Measurements from ENCODE around the gene COX20. TPM values are rescaled to one million over a fixed set of nuclear protein-coding genes. Genes with fewer than 3 reads are reported as not detected.

The COX20 gene
- total and polyA plus RNA-seq, 2 donors (not counting 3 experiments of a cell fraction or from before 2014, with no cell fraction given) = 17.1 to 30.2 TPM

GRCh38 chr1:244851546-244852231, 16.2 kb downstream of the COX20 start:
- H3K4me3 ChIP-seq (replicated peaks in 1 of 3; ENCODE audit: insufficient read depth in 1 of 3, low read depth in 1 of 3, low read length in 3 of 3) = no peak overlapping the region
- peaks cover 3% of the 10 kb centered on the region for H4K20me1 ChIP-seq (replicated peaks; ENCODE audit: control insufficient read depth, extremely low read depth, insufficient read depth, low read length)
- no peak overlapping the region for H2AFZ ChIP-seq (ENCODE audit: low read depth, low read length)
- intact Hi-C loops (cut with micrococcal nuclease) = no loop called here
- CTCF ChIA-PET = interaction anchor here (2.4 to 4.8 kb wide), 3 partner anchors 9 to 191 kb away, joined by 10 to 30 read pairs (median 15); partner anchors contain the start of gene COX20
- DNase-seq (ENCODE audit: low read depth, low spot score) (no peak), FAIRE-seq (no peak)
- H3K4me1 ChIP-seq (ENCODE audit: control insufficient read depth, extremely low read depth, insufficient read depth, low read length) = no peaks in the 10 kb centered on the region
- H3K9me1 ChIP-seq (replicated peaks; ENCODE audit: control insufficient read depth, extremely low read depth, insufficient read depth, low read length) = no peaks in the 10 kb centered on the region
- no peak overlapping the region for H3K27ac ChIP-seq (ENCODE audit: insufficient read depth, low read depth, low read length)
- peaks cover 13 to 53% of the 10 kb centered on the region in 2 experiments for H3K36me3 ChIP-seq (ENCODE audit: control insufficient read depth in 2 of 2, extremely low read depth in 1 of 2, insufficient read depth in 2 of 2, low read length in 2 of 2)
- H3K4me2 ChIP-seq (ENCODE audit: insufficient read depth, low read length) = no peak overlapping the region
- TF ChIP-seq GATA2 (IDR thresholded peaks at IDR 0.05; ENCODE audit: insufficient read depth, insufficient read length, low read depth, low read length) (no peak), POLR2A (IDR thresholded peaks at IDR 0.05; ENCODE audit: low read depth, low read length) (no peak), EZH2 (IDR thresholded peaks at IDR 0.05; ENCODE audit: borderline replicate concordance, low read depth, low read length, severe bottlenecking) (no peak), POLR2AphosphoS5 (IDR thresholded peaks at IDR 0.05; ENCODE audit: insufficient read depth, low read depth, low read length) (no peak), JUN (IDR thresholded peaks at IDR 0.05; ENCODE audit: borderline replicate concordance, insufficient read depth, insufficient read length, low read depth) (no peak), MYC (IDR thresholded peaks at IDR 0.05; ENCODE audit: low read depth, low read length) (no peak), MAX (IDR thresholded peaks at IDR 0.05; ENCODE audit: insufficient read depth, insufficient read length) (no peak), CTCF (IDR thresholded peaks at IDR 0.05; ENCODE audit: extremely low read depth in 1 of 2, insufficient read depth in 1 of 2, low read depth in 1 of 2, low read length in 2 of 2) (no peak), FOS (IDR thresholded peaks at IDR 0.05; ENCODE audit: borderline replicate concordance, insufficient read depth, low read length) (no peak)
- POLR2A ChIA-PET = interaction anchor here (0.9 kb wide), 1 partner anchor 10 kb away, joined by 7 read pairs; no protein-coding TSS in a partner anchor
- H3K9ac ChIP-seq (replicated peaks; ENCODE audit: extremely low read depth, insufficient read depth, low read length) = no peak overlapping the region
- H3K9me3 ChIP-seq (replicated peaks; ENCODE audit: control insufficient read depth, insufficient read depth, low read length) = no peaks in the 10 kb centered on the region
- peaks cover 63% of the 10 kb centered on the region for H3K79me2 ChIP-seq (ENCODE audit: control insufficient read depth, insufficient read depth, low read length)
- dilution Hi-C loops (cut with MboI; ENCODE audit: extremely low pct_ligation_motif_present, low sequenced_read_pairs) = no loop called here
- no peaks in the 10 kb centered on the region for H3K27me3 ChIP-seq (ENCODE audit: control insufficient read depth in 2 of 2, insufficient read depth in 2 of 2, low read length in 2 of 2)
- BruUV-seq (replicated peaks) = no TSS peak
